Loucy (cell line): ENCODE results near the gene ELF3.
"Not testable (repeated sequence)": the region's sequence is repeated elsewhere in the genome, so short reads cannot be mapped to it uniquely, and the experiment has no call there.

Experiments
- H2AFZ ChIP-seq: fragments of 200-600 bp; sonication (generic); 2 replicates; pipeline ENCODE4 v1.6.0; 2016; ENCODE audit warnings: antibody characterized with exemption, mild to moderate bottlenecking, low read length, moderate library complexity
- H3F3A ChIP-seq: fragments of 200-600 bp; 2 replicates; pipeline ENCODE4 v1.6.0; 2016; ENCODE audit warnings: antibody characterized with exemption, low read depth, mild to moderate bottlenecking
- H3K27me3 ChIP-seq: fragments of 200-600 bp; sonication (generic); 2 replicates; pipeline ENCODE4 v1.6.1; 2014; ENCODE audit warnings: low read length, mild to moderate bottlenecking; ENCODE audit not compliant: insufficient read depth, poor library complexity, severe bottlenecking
- H3K36me3 ChIP-seq: fragments of 200-600 bp; sonication (generic); 2 replicates; pipeline ENCODE4 v1.6.1; 2016; ENCODE audit warnings: low read length; ENCODE audit not compliant: insufficient read depth
- H3K4me1 ChIP-seq: fragments of 200-600 bp; sonication (generic); 2 replicates; pipeline ENCODE4 v1.5.1; 2014; ENCODE audit warnings: low read length, mild to moderate bottlenecking; ENCODE audit not compliant: insufficient read depth, poor library complexity, severe bottlenecking
- H3K4me2 ChIP-seq: fragments of 200-600 bp; sonication (generic); 2 replicates; pipeline ENCODE4 v1.6.0; 2014; ENCODE audit warnings: antibody characterized with exemption, low read length, low read depth, mild to moderate bottlenecking; ENCODE audit not compliant: poor library complexity, severe bottlenecking
- H3K4me3 ChIP-seq: fragments of 200-600 bp; sonication (generic); 2 replicates; pipeline ENCODE4 v1.5.1; 2014; ENCODE audit warnings: low read length, mild to moderate bottlenecking, mixed read lengths; ENCODE audit not compliant: poor library complexity, severe bottlenecking
- H3K79me2 ChIP-seq: fragments of 200-600 bp; sonication (generic); 2 replicates; pipeline ENCODE4 v1.6.1; 2014; ENCODE audit warnings: low read length; ENCODE audit not compliant: insufficient read depth
- H3K9ac ChIP-seq: fragments of 200-600 bp; sonication (generic); 2 replicates; pipeline ENCODE4 v1.6.0; 2014; ENCODE audit warnings: mild to moderate bottlenecking, low read depth, low read length, moderate library complexity; ENCODE audit not compliant: poor library complexity, severe bottlenecking
- H3K9me2 ChIP-seq: fragments of 200-600 bp; sonication (generic); replicated peaks from 2 replicates; pipeline ENCODE4 v1.6.1; 2016; ENCODE audit warnings: low read depth, low read length, mixed read lengths
- H3K9me3 ChIP-seq: fragments of 200-600 bp; sonication (generic); 2 replicates; pipeline ENCODE4 v1.6.1; 2014; ENCODE audit warnings: mild to moderate bottlenecking, antibody characterized with exemption, low read length, low read depth; ENCODE audit not compliant: insufficient read depth
- H4K20me1 ChIP-seq: fragments of 200-600 bp; sonication (generic); 2 replicates; pipeline ENCODE4 v1.6.0; 2014; ENCODE audit warnings: antibody characterized with exemption, low read length, mild to moderate bottlenecking; ENCODE audit not compliant: insufficient read depth, poor library complexity, severe bottlenecking
- EZH2phosphoT487 ChIP-seq: fragments of 200-600 bp; IDR thresholded peaks from 2 replicates; pipeline ENCODE4 v1.6.1; 2018; ENCODE audit warnings: antibody characterized with exemption, mild to moderate bottlenecking, moderate library complexity, borderline replicate concordance
- TF ChIP-seq, protein P1 (sequence below): fragments of 200-600 bp; sonication (generic); conservative IDR thresholded peaks from 2 replicates; pipeline ENCODE4 v1.5.1; 2014; ENCODE audit warnings: mild to moderate bottlenecking, antibody characterized with exemption, low read length

The ELF3 gene

DNA sequence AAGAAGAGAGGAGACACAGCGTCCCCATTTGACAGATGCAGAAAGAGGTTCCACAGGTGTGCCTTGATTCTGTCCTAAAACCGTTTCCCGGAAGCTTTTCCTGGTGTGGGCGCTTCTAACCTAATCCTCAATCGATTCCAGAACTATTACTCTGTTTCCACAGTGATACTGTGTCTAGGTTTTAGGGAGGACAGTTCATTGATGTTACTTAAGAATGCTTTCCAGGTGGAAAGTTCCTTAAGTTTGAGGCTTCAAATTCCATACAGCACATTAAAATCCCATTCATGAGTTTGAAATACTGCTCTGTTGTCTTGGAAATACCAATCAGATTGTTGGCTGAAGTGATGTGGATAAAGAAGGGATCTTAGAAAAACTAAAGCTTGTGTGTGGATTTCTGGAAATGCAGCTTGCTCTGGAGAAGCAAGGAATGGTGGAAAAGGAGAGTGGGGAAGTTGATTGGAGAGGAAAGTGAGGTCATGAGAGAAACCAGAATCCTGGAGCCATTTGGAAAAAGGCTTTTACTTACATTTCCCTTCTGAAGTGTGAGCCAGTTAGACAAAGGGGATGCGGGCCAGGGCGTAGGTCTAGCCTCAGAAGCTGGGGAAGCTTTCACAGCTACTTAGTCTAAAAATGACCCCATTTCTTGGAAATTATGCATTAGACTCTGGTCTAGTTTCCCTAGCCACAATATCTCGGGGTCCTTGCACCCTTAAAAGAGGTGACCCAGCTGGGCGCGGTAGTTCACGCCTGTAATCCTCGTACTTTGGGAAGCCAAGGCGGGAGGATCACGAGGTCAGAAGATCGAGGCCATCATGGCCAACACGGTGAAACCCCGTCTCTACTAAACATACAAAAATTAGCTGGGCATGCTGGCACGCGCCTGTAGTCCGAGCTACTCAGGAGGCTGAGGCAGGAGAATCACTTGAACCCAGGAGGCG, 6.7 kb downstream of the ELF3 start:
- H3K4me3 ChIP-seq = no peak overlapping the region
- no peaks in the 10 kb centered on the region for H3K9me3 ChIP-seq
- no peaks in the 10 kb centered on the region for H3K79me2 ChIP-seq
- H3K36me3 ChIP-seq = no peaks in the 10 kb centered on the region
- H3K4me1 ChIP-seq = no peaks in the 10 kb centered on the region
- no peak overlapping the region for H2AFZ ChIP-seq
- no peaks in the 10 kb centered on the region for H3K9me2 ChIP-seq
- no peak overlapping the region for H3K9ac ChIP-seq
- H4K20me1 ChIP-seq = no peaks in the 10 kb centered on the region
- no peaks in the 10 kb centered on the region for H3K27me3 ChIP-seq
- no peak overlapping the region for H3K4me2 ChIP-seq
- H3F3A ChIP-seq = no peaks in the 10 kb centered on the region
- no peak for TF ChIP-seq EZH2phosphoT487
- TF ChIP-seq, protein P1, sequence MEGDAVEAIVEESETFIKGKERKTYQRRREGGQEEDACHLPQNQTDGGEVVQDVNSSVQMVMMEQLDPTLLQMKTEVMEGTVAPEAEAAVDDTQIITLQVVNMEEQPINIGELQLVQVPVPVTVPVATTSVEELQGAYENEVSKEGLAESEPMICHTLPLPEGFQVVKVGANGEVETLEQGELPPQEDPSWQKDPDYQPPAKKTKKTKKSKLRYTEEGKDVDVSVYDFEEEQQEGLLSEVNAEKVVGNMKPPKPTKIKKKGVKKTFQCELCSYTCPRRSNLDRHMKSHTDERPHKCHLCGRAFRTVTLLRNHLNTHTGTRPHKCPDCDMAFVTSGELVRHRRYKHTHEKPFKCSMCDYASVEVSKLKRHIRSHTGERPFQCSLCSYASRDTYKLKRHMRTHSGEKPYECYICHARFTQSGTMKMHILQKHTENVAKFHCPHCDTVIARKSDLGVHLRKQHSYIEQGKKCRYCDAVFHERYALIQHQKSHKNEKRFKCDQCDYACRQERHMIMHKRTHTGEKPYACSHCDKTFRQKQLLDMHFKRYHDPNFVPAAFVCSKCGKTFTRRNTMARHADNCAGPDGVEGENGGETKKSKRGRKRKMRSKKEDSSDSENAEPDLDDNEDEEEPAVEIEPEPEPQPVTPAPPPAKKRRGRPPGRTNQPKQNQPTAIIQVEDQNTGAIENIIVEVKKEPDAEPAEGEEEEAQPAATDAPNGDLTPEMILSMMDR = no peak

- H3K9ac ChIP-seq = no peak overlapping the region
- H3K9me3 ChIP-seq = no peaks in the 10 kb centered on the region
- no peak overlapping the region for H3K4me3 ChIP-seq
- no peaks in the 10 kb centered on the region for H4K20me1 ChIP-seq
- no peak overlapping the region for H2AFZ ChIP-seq
- no peak for TF ChIP-seq EZH2phosphoT487
- TF ChIP-seq, protein P1 = no peak
- no peaks in the 10 kb centered on the region for H3K4me1 ChIP-seq
- H3K36me3 ChIP-seq = no peaks in the 10 kb centered on the region
- H3K4me2 ChIP-seq = no peak overlapping the region
- H3K9me2 ChIP-seq = no peaks in the 10 kb centered on the region
- no peaks in the 10 kb centered on the region for H3K79me2 ChIP-seq
- no peaks in the 10 kb centered on the region for H3F3A ChIP-seq
- no peaks in the 10 kb centered on the region for H3K27me3 ChIP-seq
These were observed 7.5 kb downstream of the ELF3 start for GRCh38 chr1:202017749-202018467.

GRCh38 chr1:202018468-202019234, 8.3 kb downstream of the ELF3 start:
- Histone ChIP-seq H3K4me2 (no peak overlapping the region), H2AFZ (no peak overlapping the region), H3K9ac (no peak overlapping the region), H3K9me2 (no peaks in the 10 kb centered on the region), H3K4me3 (no peak overlapping the region), H3K4me1 (no peaks in the 10 kb centered on the region), H4K20me1 (no peaks in the 10 kb centered on the region), H3K27me3 (no peaks in the 10 kb centered on the region), H3K36me3 (no peaks in the 10 kb centered on the region), H3K79me2 (no peaks in the 10 kb centered on the region), H3K9me3 (no peaks in the 10 kb centered on the region), H3F3A (no peaks in the 10 kb centered on the region)
- TF ChIP-seq, protein P1 = no peak
- no peak for TF ChIP-seq EZH2phosphoT487

DNA sequence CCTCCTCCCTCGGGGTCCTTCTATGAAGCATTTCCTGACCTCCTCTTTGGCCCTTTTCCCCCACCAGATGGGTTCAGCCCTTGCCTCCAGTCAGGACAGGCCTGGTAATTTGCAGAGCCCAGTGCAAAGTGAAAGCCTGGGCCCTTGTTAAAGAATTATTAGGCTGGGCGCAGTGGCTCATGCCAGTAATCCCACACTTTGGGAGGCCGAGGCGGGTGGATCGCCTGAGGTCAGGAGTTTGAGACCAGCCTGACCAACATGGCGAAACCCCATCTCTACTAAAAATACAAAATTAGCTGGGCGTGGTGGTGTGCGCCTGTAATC, 8.8 kb downstream of the ELF3 start:
- H3K4me2 ChIP-seq, H3F3A ChIP-seq: not testable (repeated sequence)

More for the DNA sequence above, 8.8 kb downstream of the ELF3 start:
- not testable (repeated sequence) for H3K36me3 ChIP-seq, H4K20me1 ChIP-seq, H3K4me1 ChIP-seq, H2AFZ ChIP-seq, H3K79me2 ChIP-seq, H3K4me3 ChIP-seq, H3K27me3 ChIP-seq, H3K9me3 ChIP-seq, H3K9me2 ChIP-seq, H3K9ac ChIP-seq
